Kidney epithelial cell (primary cell): ENCODE measurements around the gene POLD2. TPM values are rescaled to one million over a fixed set of nuclear protein-coding genes. Genes with fewer than 3 reads are reported as not detected.

Experiments used
- DNase-seq: peaks from one replicate; pipeline ENCODE4 v3.0.0-alpha.2; 2010; ENCODE audit warnings: low read depth
- H3K27me3 ChIP-seq: 2 replicates; pipeline ENCODE4 v1.6.0; 2011; ENCODE audit warnings: low read length; ENCODE audit not compliant: control insufficient read depth, insufficient read depth
- H3K36me3 ChIP-seq: 2 replicates; pipeline ENCODE4 v1.5.1; 2011; ENCODE audit warnings: low read length; ENCODE audit not compliant: control insufficient read depth, insufficient read depth
- H3K4me3 ChIP-seq: 2 replicates; pipeline ENCODE4 v1.5.1; 2011; ENCODE audit warnings: low read depth, mild to moderate bottlenecking, control low read depth, low read length
- CTCF ChIP-seq: IDR thresholded peaks from 2 replicates; pipeline ENCODE4 v1.5.1; 2011; ENCODE audit warnings: mild to moderate bottlenecking, moderate library complexity, low read length, control low read depth, inconsistent platforms; ENCODE audit not compliant: insufficient read depth, poor library complexity, severe bottlenecking
- total RNA-seq: library from RNA; depleted of rRNA; stranded (reverse); fragments of >200 nt; gene quantifications from 2 replicates; pipeline ENCODE4 v1.2.3, GENCODE V29; 2015

POLD2 gene
- total RNA-seq, 1 donor from 2014 or later: 73.0 TPM

GRCh38 chr7:44097064-44097932 lies 26.1 kb downstream of the POLD2 start:
- no peaks in the 10 kb centered on the region for H3K36me3 ChIP-seq
- H3K4me3 ChIP-seq: no peak overlapping the region
- no peak for TF ChIP-seq CTCF
- no peak for DNase-seq
- H3K27me3 ChIP-seq: no peaks in the 10 kb centered on the region

- no peaks in the 10 kb centered on the region for H3K27me3 ChIP-seq
- H3K36me3 ChIP-seq: no peaks in the 10 kb centered on the region
- no peak for TF ChIP-seq CTCF
- DNase-seq: no peak
- H3K4me3 ChIP-seq: no peak overlapping the region
Measured at GRCh38 chr7:44096326-44096881, 26.9 kb downstream of the POLD2 start.

GRCh38 chr7:44095781-44096180 lies 27.6 kb downstream of the POLD2 start:
- no peak overlapping the region for H3K4me3 ChIP-seq
- no peaks in the 10 kb centered on the region for H3K36me3 ChIP-seq
- no peaks in the 10 kb centered on the region for H3K27me3 ChIP-seq
- no peak for DNase-seq
- no peak for TF ChIP-seq CTCF

- no peak for DNase-seq
- Histone ChIP-seq H3K4me3 (no peak overlapping the region), H3K36me3 (no peaks in the 10 kb centered on the region), H3K27me3 (no peaks in the 10 kb centered on the region)
- TF ChIP-seq CTCF: no peak
Measured at GRCh38 chr7:44094883-44095592, 28.3 kb downstream of the POLD2 start.

- TF ChIP-seq CTCF: no peak
- H3K27me3 ChIP-seq: no peaks in the 10 kb centered on the region
- DNase-seq: no peak
Measured at GRCh38 chr7:44094365-44094764, 29.0 kb downstream of the POLD2 start.

More at GRCh38 chr7:44094365-44094764, 29.0 kb downstream of the POLD2 start:
- Histone ChIP-seq H3K36me3 (no peaks in the 10 kb centered on the region), H3K4me3 (no peak overlapping the region)
